SU-DHL-6 (cell line): ENCODE data around the gene LIN52.

Experiments used
- H2AFZ ChIP-seq: fragments of 200-600 bp; sonication (generic); 2 replicates; pipeline ENCODE4 v1.6.1; 2014; ENCODE audit warnings: low read depth, mild to moderate bottlenecking, moderate library complexity, mixed read lengths, antibody characterized with exemption, low read length; ENCODE audit not compliant: severe bottlenecking
- H3F3A ChIP-seq: fragments of 200-600 bp; shearing (Covaris generic); 2 replicates; pipeline ENCODE4 v1.6.0; 2016; ENCODE audit warnings: antibody characterized with exemption, mild to moderate bottlenecking; ENCODE audit not compliant: insufficient read depth
- H3K27ac ChIP-seq: fragments of 200-600 bp; sonication (generic); 2 replicates; pipeline ENCODE4 v1.5.1; 2016; ENCODE audit warnings: low read depth, mild to moderate bottlenecking, low read length, moderate library complexity, mixed read lengths
- H3K27me3 ChIP-seq: fragments of 200-600 bp; sonication (generic), shearing (Covaris generic); 2 replicates; pipeline ENCODE4 v1.6.0; 2014; ENCODE audit warnings: mild to moderate bottlenecking, low read length
- H3K36me3 ChIP-seq: fragments of 200-600 bp; sonication (generic); 2 replicates; pipeline ENCODE4 v1.6.1; 2014; ENCODE audit warnings: mild to moderate bottlenecking, low read length, mixed read lengths
- H3K4me2 ChIP-seq: fragments of 300-600, 200-600 bp; shearing (Covaris generic), sonication (generic); 2 replicates; pipeline ENCODE4 v1.6.0; 2014; ENCODE audit warnings: low read length, low read depth, mild to moderate bottlenecking; ENCODE audit not compliant: poor library complexity, severe bottlenecking
- H3K4me3 ChIP-seq: fragments of 200-600 bp; sonication (generic); 2 replicates; pipeline ENCODE4 v1.5.1; 2014; ENCODE audit warnings: antibody characterized with exemption, low read length, mild to moderate bottlenecking, mixed read lengths; ENCODE audit not compliant: insufficient read depth, poor library complexity, severe bottlenecking
- H3K79me2 ChIP-seq: fragments of 200-600 bp; sonication (generic); 2 replicates; pipeline ENCODE4 v1.6.1; 2014; ENCODE audit warnings: mild to moderate bottlenecking, low read length, moderate library complexity; ENCODE audit not compliant: insufficient read depth
- H3K9ac ChIP-seq: fragments of 200-600 bp; sonication (generic); 2 replicates; pipeline ENCODE4 v1.7.0; 2014; ENCODE audit warnings: mild to moderate bottlenecking, low read length
- H3K9me2 ChIP-seq: fragments of 200-600 bp; sonication (generic); replicated peaks from 2 replicates; pipeline ENCODE4 v1.6.1; 2014; ENCODE audit warnings: low read length; ENCODE audit not compliant: insufficient read depth
- H3K9me3 ChIP-seq: fragments of 200-600 bp; sonication (generic); 2 replicates; pipeline ENCODE4 v1.6.1; 2014; ENCODE audit warnings: low read length, mixed read lengths; ENCODE audit not compliant: insufficient read depth
- H4K20me1 ChIP-seq: fragments of 200-600 bp; sonication (generic); 2 replicates; pipeline ENCODE4 v1.6.1; 2014; ENCODE audit warnings: low read depth, mild to moderate bottlenecking, antibody characterized with exemption, low read length, moderate library complexity, mixed read lengths
- EZH2phosphoT487 ChIP-seq: fragments of 200-600 bp; sonication (generic), shearing (Covaris generic); conservative IDR thresholded peaks from 2 replicates; pipeline ENCODE4 v1.6.1; 2018; ENCODE audit warnings: mild to moderate bottlenecking, antibody characterized with exemption, low read length, moderate library complexity, mixed read lengths
- TF ChIP-seq, protein P1 (sequence below): fragments of 200-600 bp; sonication (generic); IDR thresholded peaks from one replicate; pipeline ENCODE4 v1.5.1; 2017; ENCODE audit warnings: antibody characterized with exemption, mild to moderate bottlenecking, low read length, moderate library complexity; ENCODE audit not compliant: insufficient read depth, poor library complexity, severe bottlenecking

Gene LIN52

DNA sequence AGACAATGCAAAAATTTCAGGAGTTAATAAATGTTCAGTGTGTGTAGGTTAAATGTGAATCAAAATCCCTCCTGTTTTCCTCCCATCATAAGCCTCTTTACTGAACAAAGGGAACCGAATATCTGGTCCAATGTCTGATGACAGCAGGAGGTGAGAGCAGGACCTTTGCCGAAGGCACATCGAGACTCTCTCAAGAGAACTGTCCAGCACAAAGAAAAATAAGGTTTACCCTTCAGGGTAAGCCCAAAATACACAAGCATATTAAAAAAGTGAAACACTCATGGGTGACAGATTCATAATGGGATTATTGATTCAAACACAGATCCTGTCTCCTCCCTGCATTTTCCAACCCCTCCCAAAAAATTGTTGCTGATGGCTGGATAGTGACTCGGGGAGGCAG, 150.3 kb downstream of the LIN52 start:
- Histone ChIP-seq H3K9me2 (no peaks in the 10 kb centered on the region), H3K4me2 (no peak overlapping the region), H3K79me2 (no peaks in the 10 kb centered on the region), H3K4me3 (no peak overlapping the region), H3K9me3 (no peaks in the 10 kb centered on the region), H3F3A (no peaks in the 10 kb centered on the region), H4K20me1 (no peaks in the 10 kb centered on the region), H3K27me3 (no peaks in the 10 kb centered on the region), H2AFZ (no peak overlapping the region), H3K36me3 (no peaks in the 10 kb centered on the region), H3K27ac (no peak overlapping the region), H3K9ac (no peak overlapping the region)
- no peak for TF ChIP-seq EZH2phosphoT487
- TF ChIP-seq, protein P1, sequence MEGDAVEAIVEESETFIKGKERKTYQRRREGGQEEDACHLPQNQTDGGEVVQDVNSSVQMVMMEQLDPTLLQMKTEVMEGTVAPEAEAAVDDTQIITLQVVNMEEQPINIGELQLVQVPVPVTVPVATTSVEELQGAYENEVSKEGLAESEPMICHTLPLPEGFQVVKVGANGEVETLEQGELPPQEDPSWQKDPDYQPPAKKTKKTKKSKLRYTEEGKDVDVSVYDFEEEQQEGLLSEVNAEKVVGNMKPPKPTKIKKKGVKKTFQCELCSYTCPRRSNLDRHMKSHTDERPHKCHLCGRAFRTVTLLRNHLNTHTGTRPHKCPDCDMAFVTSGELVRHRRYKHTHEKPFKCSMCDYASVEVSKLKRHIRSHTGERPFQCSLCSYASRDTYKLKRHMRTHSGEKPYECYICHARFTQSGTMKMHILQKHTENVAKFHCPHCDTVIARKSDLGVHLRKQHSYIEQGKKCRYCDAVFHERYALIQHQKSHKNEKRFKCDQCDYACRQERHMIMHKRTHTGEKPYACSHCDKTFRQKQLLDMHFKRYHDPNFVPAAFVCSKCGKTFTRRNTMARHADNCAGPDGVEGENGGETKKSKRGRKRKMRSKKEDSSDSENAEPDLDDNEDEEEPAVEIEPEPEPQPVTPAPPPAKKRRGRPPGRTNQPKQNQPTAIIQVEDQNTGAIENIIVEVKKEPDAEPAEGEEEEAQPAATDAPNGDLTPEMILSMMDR = no peak

DNA sequence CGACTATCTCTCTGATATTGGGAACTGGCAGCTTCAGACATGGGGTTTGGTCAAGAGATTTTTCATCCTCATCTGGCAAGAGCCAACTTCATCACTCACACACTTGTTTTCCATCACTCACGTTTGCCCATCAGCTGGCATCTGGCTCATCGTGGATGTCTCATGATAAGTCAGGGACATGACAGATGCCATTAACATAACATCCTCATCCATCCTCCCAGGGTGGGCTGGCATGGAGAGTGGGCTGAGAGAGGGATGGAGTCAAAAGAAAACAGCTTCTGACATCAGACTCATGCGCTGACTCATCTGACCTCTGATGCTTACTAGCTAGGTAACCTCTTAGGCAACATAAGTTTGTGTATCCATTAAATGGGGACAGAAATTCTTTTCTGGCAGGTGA, 152.7 kb downstream of the LIN52 start:
- no peak overlapping the region for H2AFZ ChIP-seq
- H3K79me2 ChIP-seq = no peaks in the 10 kb centered on the region
- H3F3A ChIP-seq = no peaks in the 10 kb centered on the region
- no peaks in the 10 kb centered on the region for H4K20me1 ChIP-seq
- H3K4me3 ChIP-seq = no peak overlapping the region
- no peak for TF ChIP-seq EZH2phosphoT487
- TF ChIP-seq, protein P1 = no peak
- no peak overlapping the region for H3K9ac ChIP-seq
- no peak overlapping the region for H3K27ac ChIP-seq
- no peaks in the 10 kb centered on the region for H3K27me3 ChIP-seq
- H3K9me2 ChIP-seq = no peaks in the 10 kb centered on the region
- H3K36me3 ChIP-seq = no peaks in the 10 kb centered on the region
- H3K4me2 ChIP-seq = no peak overlapping the region
- H3K9me3 ChIP-seq = no peaks in the 10 kb centered on the region

DNA sequence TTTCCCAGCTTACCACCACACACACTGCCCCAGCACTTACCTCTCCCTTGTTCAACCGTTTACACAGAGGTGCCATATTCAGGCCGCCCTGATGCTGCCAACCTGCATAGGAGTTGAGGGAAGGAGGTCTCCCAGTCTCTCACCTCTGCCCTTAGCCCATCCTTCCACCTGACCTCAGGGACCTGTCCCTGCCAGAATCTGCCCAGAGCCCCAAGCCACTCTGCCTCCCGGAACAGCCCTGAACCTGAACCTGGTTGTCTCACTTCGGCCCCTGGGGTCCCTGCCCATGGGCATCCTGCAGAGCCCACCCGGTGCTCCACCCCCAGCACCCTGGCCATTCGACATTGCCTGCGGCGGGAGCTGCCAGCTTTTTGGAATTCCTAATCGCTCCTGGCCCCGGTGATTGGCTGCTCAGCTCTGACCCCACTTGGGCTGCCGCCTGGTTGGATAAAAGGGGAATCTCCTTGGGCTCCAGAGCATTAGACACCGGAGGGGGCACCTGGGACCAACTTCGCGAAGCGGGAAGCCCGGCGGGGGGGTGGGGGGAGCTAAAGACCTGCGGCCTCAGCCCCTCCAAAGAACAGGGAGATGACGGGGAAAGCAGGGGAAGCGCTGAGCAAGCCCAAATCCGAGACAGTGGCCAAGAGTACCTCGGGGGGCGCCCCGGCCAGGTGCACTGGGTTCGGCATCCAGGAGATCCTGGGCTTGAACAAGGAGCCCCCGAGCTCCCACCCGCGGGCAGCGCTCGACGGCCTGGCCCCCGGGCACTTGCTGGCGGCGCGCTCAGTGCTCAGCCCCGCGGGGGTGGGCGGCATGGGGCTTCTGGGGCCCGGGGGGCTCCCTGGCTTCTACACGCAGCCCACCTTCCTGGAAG, 154.5 kb downstream of the LIN52 start, which contains the start of gene VSX2:
Gene VSX2, plus strand, starts transcription at position 476 of the 874 bp plus-strand sequence. Its CDS starts 113 bp downstream, at position 589.
- Histone ChIP-seq H3K9ac (no peak within 1 kb of the TSS), H3K4me3 (no peak within 1 kb of the TSS), H3K36me3 (no peaks in the 10 kb centered on the region), H3K27me3 (no peaks in the 10 kb centered on the region), H4K20me1 (no peaks in the 10 kb centered on the region), H3K27ac (no peak within 1 kb of the TSS), H3F3A (no peaks in the 10 kb centered on the region), H3K9me3 (no peaks in the 10 kb centered on the region), H3K4me2 (no peak within 1 kb of the TSS), H2AFZ (no peak within 1 kb of the TSS), H3K9me2 (no peaks in the 10 kb centered on the region), H3K79me2 (no peaks in the 10 kb centered on the region)
- TF ChIP-seq, protein P1 = no peak
- no peak for TF ChIP-seq EZH2phosphoT487
